HepG2 (cell line): ENCODE data around the gene ACTA2. TPM values are rescaled to one million over a fixed set of nuclear protein-coding genes. Genes with fewer than 3 reads are reported as not detected.

Source experiments
- ATAC-seq: fragments of 200-7000 bp; cut with Tn5 transposase; 3 replicates; pipeline ENCODE4 v1.9.1; 2020; ENCODE audit warnings: mild to moderate bottlenecking, moderate library complexity
- BruUV-seq: library from RNA; stranded (reverse); fragments of 400-500 nt; replicated peaks from 2 replicates; lab custom pipeline; 2021; lab: Mats Ljungman, UMichigan
- CTCF ChIA-PET: fragments of 300-600 bp; formaldehyde crosslinking; extraction: SDS; loops from one replicate; lab custom pipeline; 2021; ENCODE audit warnings: low total read pairs, inconsistent platforms, low intra/inter-chr PET ratio; lab: Yijun Ruan, JAX
- POLR2A ChIA-PET: fragments of 350-600 bp; sonication (Branson Sonifier 250); formaldehyde crosslinking; loops from one replicate; lab custom pipeline; 2020; ENCODE audit warnings: antibody characterized with exemption, inconsistent platforms; lab: Yijun Ruan, JAX
- DNase-seq: peaks from one replicate; pipeline ENCODE4 v3.0.0-alpha.2; 2015; ENCODE audit warnings: low spot score
- FAIRE-seq: peaks from 3 replicates; lab custom pipeline; 2011; peaks lifted over from hg19 to GRCh38; lab: Jason Lieb, UNC
- H2AFZ ChIP-seq: one replicate; pipeline ENCODE4 v1.6.1; 2011; ENCODE audit warnings: low read length, inconsistent platforms
- H3K27ac ChIP-seq: fragments of 300-600 bp; 3 replicates; pipeline ENCODE4 v1.8.0; 2011; ENCODE audit warnings: mixed run types, mild to moderate bottlenecking, mixed read lengths, low read length, inconsistent platforms; ENCODE audit not compliant: insufficient read depth; ENCODE audit errors: extremely low read length
- H3K27me3 ChIP-seq, 2 experiments: fragments of 200-600 bp in 1 of 2; 2 replicates in 1 of 2; 3 replicates in 1 of 2; pipeline versions ENCODE4 v1.6.0 to v1.8.0; 2011; ENCODE audit warnings: low read length in 2 of 2, mild to moderate bottlenecking in 2 of 2, moderate library complexity in 2 of 2, inconsistent platforms in 1 of 2; ENCODE audit not compliant: insufficient read depth in 2 of 2, control insufficient read depth in 1 of 2
- H3K36me3 ChIP-seq, 2 experiments: fragments of 200-600 bp in 1 of 2; replicated peaks in 1 of 2; 2 replicates in 1 of 2; 3 replicates in 1 of 2; pipeline versions ENCODE4 v1.5.1 to v1.8.0; 2011; ENCODE audit warnings: low read length in 2 of 2, inconsistent platforms in 1 of 2; ENCODE audit not compliant: insufficient read depth in 2 of 2, control insufficient read depth in 1 of 2
- H3K4me1 ChIP-seq: 2 replicates; pipeline ENCODE4 v1.5.1; 2012; ENCODE audit warnings: low read length, inconsistent platforms; ENCODE audit not compliant: insufficient read depth
- H3K4me2 ChIP-seq: 2 replicates; pipeline ENCODE4 v1.6.0; 2011; ENCODE audit warnings: low read depth, low read length, inconsistent platforms
- H3K4me3 ChIP-seq, 3 experiments: fragments of 200-600 bp in 1 of 3; sonication (generic), shearing (Covaris generic) in 1 of 3; replicated peaks in 1 of 3; 2 replicates each; pipeline ENCODE4 v1.5.1; 2011 to 2016; ENCODE audit warnings: low read length in 3 of 3, inconsistent platforms in 2 of 3, low read depth in 2 of 3, mild to moderate bottlenecking in 2 of 3, control low read depth in 1 of 3, mixed read lengths in 1 of 3; ENCODE audit not compliant: insufficient read depth in 1 of 3
- H3K79me2 ChIP-seq: one replicate; pipeline ENCODE4 v1.6.1; 2011; ENCODE audit warnings: low read length, inconsistent platforms; ENCODE audit not compliant: insufficient read depth
- H3K9ac ChIP-seq: 2 replicates; pipeline ENCODE4 v1.6.0; 2011; ENCODE audit warnings: mild to moderate bottlenecking, low read depth, low read length, inconsistent platforms; ENCODE audit not compliant: insufficient read depth
- H3K9me3 ChIP-seq: 2 replicates; pipeline ENCODE4 v1.5.1; 2012; ENCODE audit warnings: mild to moderate bottlenecking, low read length
- H4K20me1 ChIP-seq: 2 replicates; pipeline ENCODE4 v1.6.0; 2011; ENCODE audit warnings: inconsistent platforms, mild to moderate bottlenecking, low read length, moderate library complexity; ENCODE audit not compliant: insufficient read depth
- HMGXB4 ChIP-seq, 2 experiments: sonication (generic) in 1 of 2; formaldehyde crosslinking in 1 of 2; IDR thresholded peaks; 2 replicates each; pipeline versions ENCODE4 v1.4.0 to v1.6.1; 2018 to 2020; ENCODE audit warnings: missing genetic modification reagents in 2 of 2, borderline replicate concordance in 1 of 2, low read depth in 1 of 2, mild to moderate bottlenecking in 1 of 2, missing biosample characterization in 1 of 2
- KDM5A ChIP-seq: fragments of 200-600 bp; sonication (generic); IDR thresholded peaks from 2 replicates; pipeline ENCODE4 v1.7.0; 2018; ENCODE audit warnings: antibody characterized with exemption, mild to moderate bottlenecking, low read length, borderline replicate concordance
- KLF11 ChIP-seq: IDR thresholded peaks from 2 replicates; pipeline ENCODE4 v1.6.1; 2016; ENCODE audit warnings: missing compliant biosample characterization
- MXI1 ChIP-seq: IDR thresholded peaks from 3 replicates; pipeline ENCODE4 v1.6.1; 2012; ENCODE audit warnings: low read depth, low read length, inconsistent platforms, borderline replicate concordance
- SRF ChIP-seq: IDR thresholded peaks from 2 replicates; pipeline ENCODE4 v1.6.1; 2011; ENCODE audit warnings: mild to moderate bottlenecking, low read depth, low read length, moderate library complexity
- TBX2 ChIP-seq: sonication (generic); formaldehyde crosslinking; IDR thresholded peaks from 2 replicates; pipeline ENCODE4 v1.5.0; 2020; ENCODE audit warnings: missing genetic modification reagents, mild to moderate bottlenecking, borderline replicate concordance
- ZBTB37 ChIP-seq: sonication (generic); formaldehyde crosslinking; IDR thresholded peaks from 2 replicates; pipeline ENCODE4 v1.4.0; 2020; ENCODE audit warnings: mild to moderate bottlenecking, missing genetic modification reagents
- WGBS: methylation state at CpG from one replicate; pipeline ENCODE4 v1.1.6; 2017; ENCODE audit warnings: low lambda C conversion rate; 5-methylcytosine and 5-hydroxymethylcytosine counted together
- in situ Hi-C: cut with HindIII; loops from 2 replicates; pipeline ENCODE4 v1.10.0; 2017; ENCODE audit warnings: low pct_unique_long_range_greater_than_20kb; ENCODE audit not compliant: extremely low pct_ligation_motif_present
- intact Hi-C: fragments of 100-400 bp; cut with micrococcal nuclease; formaldehyde crosslinking; loops from one replicate; pipeline ENCODE4 v1.10.0; 2022; ENCODE audit not compliant: unreplicated experiment
- polyA plus RNA-seq, 8 experiments: library from polyadenylated mRNA; depleted of rRNA in 3 of 8; stranded (reverse) in 7 of 8; unstranded in 1 of 8; fragments of >200 nt; fragmentation: Illumina TruSeq in 4 of 8; extraction: Trizol in 4 of 8; gene quantifications; 2 replicates each; pipeline versions ENCODE4 v1.2.1 to v1.2.3, GENCODE V29; 2011 to 2016; ENCODE audit warnings: low read depth in 4 of 8, missing spikeins in 1 of 8, mixed read lengths in 1 of 8; ENCODE audit not compliant: insufficient read depth in 1 of 8
- total RNA-seq, 5 experiments: library from RNA; depleted of rRNA; stranded (reverse); fragments of >200 nt; fragmentation: Illumina TruSeq; extraction: Trizol; gene quantifications; 2 replicates each; pipeline ENCODE4 v1.2.3, GENCODE V29; 2016; ENCODE audit warnings: low read depth in 1 of 5

Gene ACTA2
- total and polyA plus RNA-seq, 2 of the 13 experiments (the other 11 are each of a cell fraction or from before 2014, with no cell fraction given): 21.8 to 59.9 TPM

GRCh38 chr10:88979153-88979562 is 26.6 kb upstream of the ACTA2 start:
- Histone ChIP-seq H3K27ac (no peak overlapping the region), H3K4me3 (no peak overlapping the region), H3K9ac (no peak overlapping the region), H3K9me3 (no peaks in the 10 kb centered on the region), H3K4me2 (no peak overlapping the region), H3K36me3 (no peaks in the 10 kb centered on the region), H2AFZ (no peak overlapping the region), H4K20me1 (no peaks in the 10 kb centered on the region), H3K79me2 (no peaks in the 10 kb centered on the region), H3K27me3 (no peaks in the 10 kb centered on the region), H3K4me1 (peaks cover 25% of the 10 kb centered on the region)
- intact Hi-C loops: no loop called here
- FAIRE-seq: no peak
- DNase-seq: no peak
- TF ChIP-seq SRF (no peak), ZBTB37 (no peak), KDM5A (no peak), HMGXB4 (CRISPR knock-in tag; IDR thresholded peaks at IDR 0.05; ENCODE audit: borderline replicate concordance in 1 of 2, low read depth in 1 of 2) (no peak), MXI1 (no peak), KLF11 (no peak), TBX2 (CRISPR knock-in tag) (no peak)
- ChIA-PET POLR2A (no interaction called here), CTCF (no interaction called here)
- BruUV-seq: no TSS peak
- in situ Hi-C loops: no loop called here
- no peak for ATAC-seq
- 88% methylated on average over 5 of the region's 5 CpGs for WGBS
